KMS-11 (cell line): Measurements from ENCODE around the gene GPI.

Source experiments
- H2AFZ ChIP-seq: fragments of 200-600 bp; sonication (generic); 2 replicates; pipeline ENCODE4 v1.6.1; 2016; ENCODE audit warnings: antibody characterized with exemption, mixed run types, low read depth
- H3K27ac ChIP-seq: fragments of 200-600 bp; sonication (generic); 2 replicates; pipeline ENCODE4 v1.6.1; 2016; ENCODE audit warnings: mild to moderate bottlenecking, mixed run types
- H3K27me3 ChIP-seq: fragments of 200-600 bp; sonication (generic); 2 replicates; pipeline ENCODE4 v1.6.1; 2017; ENCODE audit warnings: mild to moderate bottlenecking, low read depth, mixed run types, moderate library complexity; ENCODE audit not compliant: insufficient read depth
- H3K36me3 ChIP-seq: fragments of 200-600 bp; sonication (generic); 2 replicates; pipeline ENCODE4 v1.6.1; 2017; ENCODE audit warnings: mild to moderate bottlenecking, mixed run types; ENCODE audit not compliant: insufficient read depth
- H3K4me1 ChIP-seq: fragments of 200-600 bp; sonication (generic); 2 replicates; pipeline ENCODE4 v1.6.1; 2016; ENCODE audit warnings: mild to moderate bottlenecking, low read depth, mixed run types; ENCODE audit not compliant: poor library complexity, severe bottlenecking
- H3K4me2 ChIP-seq: fragments of 200-600 bp; sonication (generic); 2 replicates; pipeline ENCODE4 v1.7.0; 2016; ENCODE audit warnings: mild to moderate bottlenecking, mixed run types
- H3K4me3 ChIP-seq: fragments of 200-600 bp; sonication (generic); IDR thresholded peaks from 2 replicates; pipeline ENCODE4 v1.6.1; 2017; ENCODE audit warnings: low read depth, low read length, mixed read lengths; ENCODE audit not compliant: insufficient read depth
- H3K79me2 ChIP-seq: fragments of 200-600 bp; sonication (generic); 2 replicates; pipeline ENCODE4 v1.6.1; 2016; ENCODE audit warnings: low read depth, mixed run types; ENCODE audit not compliant: insufficient read depth
- H3K9ac ChIP-seq: fragments of 200-600 bp; sonication (generic); 2 replicates; pipeline ENCODE4 v1.6.1; 2016; ENCODE audit warnings: mild to moderate bottlenecking, mixed run types
- H4K20me1 ChIP-seq: fragments of 200-600 bp; sonication (generic); 2 replicates; pipeline ENCODE4 v1.6.1; 2016; ENCODE audit warnings: mild to moderate bottlenecking, mixed run types; ENCODE audit not compliant: insufficient read depth
- TF ChIP-seq, protein P1 (sequence below): fragments of 200-600 bp; sonication (generic); conservative IDR thresholded peaks from 2 replicates; pipeline ENCODE4 v1.6.1; 2017; ENCODE audit warnings: low read depth, mild to moderate bottlenecking, antibody characterized with exemption, low read length, moderate library complexity, mixed read lengths

The GPI gene

DNA sequence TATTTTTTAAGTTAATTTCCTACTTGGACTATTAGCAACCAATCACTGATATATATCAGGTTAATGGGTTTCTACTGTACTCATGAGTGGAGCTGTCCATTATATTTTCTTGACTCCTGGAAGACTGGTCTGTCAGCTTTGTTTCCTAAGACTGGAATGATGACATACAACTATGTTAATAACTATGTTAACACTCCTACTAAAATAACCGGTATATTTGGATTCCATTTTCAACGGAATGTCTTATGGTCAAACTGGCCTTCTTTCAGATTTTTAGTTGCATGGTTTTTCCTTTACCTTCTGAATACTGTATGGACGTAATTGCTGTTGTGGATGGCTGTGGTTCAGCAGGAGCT is 45.8 kb upstream of the GPI start:
- Histone ChIP-seq H2AFZ (no peak overlapping the region), H3K36me3 (no peaks in the 10 kb centered on the region), H3K4me1 (no peaks in the 10 kb centered on the region), H3K9ac (no peak overlapping the region), H3K27me3 (no peaks in the 10 kb centered on the region), H3K4me2 (no peak overlapping the region), H4K20me1 (no peaks in the 10 kb centered on the region), H3K4me3 (no peak overlapping the region), H3K27ac (no peak overlapping the region), H3K79me2 (no peaks in the 10 kb centered on the region)
- TF ChIP-seq, protein P1, sequence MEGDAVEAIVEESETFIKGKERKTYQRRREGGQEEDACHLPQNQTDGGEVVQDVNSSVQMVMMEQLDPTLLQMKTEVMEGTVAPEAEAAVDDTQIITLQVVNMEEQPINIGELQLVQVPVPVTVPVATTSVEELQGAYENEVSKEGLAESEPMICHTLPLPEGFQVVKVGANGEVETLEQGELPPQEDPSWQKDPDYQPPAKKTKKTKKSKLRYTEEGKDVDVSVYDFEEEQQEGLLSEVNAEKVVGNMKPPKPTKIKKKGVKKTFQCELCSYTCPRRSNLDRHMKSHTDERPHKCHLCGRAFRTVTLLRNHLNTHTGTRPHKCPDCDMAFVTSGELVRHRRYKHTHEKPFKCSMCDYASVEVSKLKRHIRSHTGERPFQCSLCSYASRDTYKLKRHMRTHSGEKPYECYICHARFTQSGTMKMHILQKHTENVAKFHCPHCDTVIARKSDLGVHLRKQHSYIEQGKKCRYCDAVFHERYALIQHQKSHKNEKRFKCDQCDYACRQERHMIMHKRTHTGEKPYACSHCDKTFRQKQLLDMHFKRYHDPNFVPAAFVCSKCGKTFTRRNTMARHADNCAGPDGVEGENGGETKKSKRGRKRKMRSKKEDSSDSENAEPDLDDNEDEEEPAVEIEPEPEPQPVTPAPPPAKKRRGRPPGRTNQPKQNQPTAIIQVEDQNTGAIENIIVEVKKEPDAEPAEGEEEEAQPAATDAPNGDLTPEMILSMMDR = no peak

DNA sequence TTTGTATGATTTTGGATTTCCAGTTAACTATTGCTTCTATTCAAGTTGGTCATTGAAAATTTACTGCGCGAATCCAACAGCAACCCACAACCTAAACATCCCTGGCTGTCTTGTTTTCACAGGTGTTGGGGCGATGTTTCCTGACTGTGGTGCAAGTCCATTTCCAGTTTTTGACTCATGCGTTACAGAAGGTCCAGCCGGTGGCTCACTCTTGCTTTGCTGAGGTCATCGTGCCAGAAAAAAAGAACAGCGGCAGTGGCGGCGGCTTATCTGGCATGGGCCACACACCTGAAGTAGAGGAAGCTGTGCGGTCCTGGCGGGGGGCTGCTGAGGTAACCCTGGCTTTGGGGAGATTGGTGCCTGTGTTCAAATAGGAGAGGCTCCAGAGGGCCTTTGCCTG is 45.2 kb upstream of the GPI start:
- Histone ChIP-seq H3K4me2 (no peak overlapping the region), H3K4me1 (no peaks in the 10 kb centered on the region), H3K27ac (no peak overlapping the region), H3K79me2 (no peaks in the 10 kb centered on the region), H3K4me3 (no peak overlapping the region), H3K27me3 (no peaks in the 10 kb centered on the region), H3K9ac (no peak overlapping the region), H2AFZ (no peak overlapping the region), H3K36me3 (no peaks in the 10 kb centered on the region), H4K20me1 (no peaks in the 10 kb centered on the region)
- TF ChIP-seq, protein P1 = no peak

DNA sequence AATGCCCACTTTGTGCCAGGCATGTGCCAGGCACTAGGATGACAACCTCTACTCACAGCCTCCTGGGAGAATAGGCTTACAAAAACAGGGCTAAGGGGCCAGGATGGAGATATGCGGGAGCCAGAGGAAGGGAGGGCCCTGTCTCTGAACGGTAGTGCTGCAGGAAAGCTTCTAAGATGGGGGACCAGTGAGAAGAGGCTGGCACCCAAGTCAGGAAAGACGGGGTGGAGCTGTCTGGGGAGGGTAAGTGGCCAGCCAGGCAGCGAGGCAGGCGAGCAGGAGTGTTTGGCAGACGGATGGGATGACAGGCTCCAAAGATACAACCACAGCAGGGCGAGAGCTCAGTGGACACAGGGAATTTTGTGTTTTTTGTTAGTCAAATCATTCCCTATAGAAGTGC is 44.7 kb upstream of the GPI start:
- H3K27ac ChIP-seq = no peak overlapping the region
- TF ChIP-seq, protein P1 = no peak
- no peak overlapping the region for H2AFZ ChIP-seq
- no peak overlapping the region for H3K9ac ChIP-seq
- H3K36me3 ChIP-seq = no peaks in the 10 kb centered on the region
- H3K4me2 ChIP-seq = no peak overlapping the region
- H3K79me2 ChIP-seq = no peaks in the 10 kb centered on the region
- no peaks in the 10 kb centered on the region for H3K27me3 ChIP-seq
- no peak overlapping the region for H3K4me3 ChIP-seq
- H3K4me1 ChIP-seq = no peaks in the 10 kb centered on the region
- H4K20me1 ChIP-seq = no peaks in the 10 kb centered on the region

DNA sequence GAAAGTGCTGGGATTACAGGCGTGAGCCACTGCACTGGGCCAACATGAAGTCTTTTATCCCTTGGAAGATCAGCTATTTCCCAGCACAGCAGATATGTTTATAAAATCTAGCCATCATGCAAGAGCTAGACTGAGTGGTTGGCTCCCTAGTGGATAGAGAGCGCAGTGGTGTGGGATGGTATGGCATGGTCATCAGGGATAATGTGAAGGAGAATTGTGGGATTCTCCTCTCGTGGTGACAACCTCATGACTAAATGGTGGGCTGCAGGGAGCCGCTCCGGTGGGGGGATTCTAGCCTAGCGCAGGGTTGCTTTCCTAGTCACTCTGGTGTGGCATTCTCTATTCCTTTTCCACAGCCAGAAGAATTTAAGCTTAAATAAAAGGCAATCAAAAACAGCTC is 43.3 kb upstream of the GPI start:
- no peaks in the 10 kb centered on the region for H4K20me1 ChIP-seq
- H3K27ac ChIP-seq = no peak overlapping the region
- TF ChIP-seq, protein P1 = no peak
- H3K79me2 ChIP-seq = no peaks in the 10 kb centered on the region
- H3K4me3 ChIP-seq = no peak overlapping the region
- H3K9ac ChIP-seq = no peak overlapping the region
- H3K4me2 ChIP-seq = no peak overlapping the region
- H3K36me3 ChIP-seq = no peaks in the 10 kb centered on the region
- no peaks in the 10 kb centered on the region for H3K27me3 ChIP-seq
- H3K4me1 ChIP-seq = no peaks in the 10 kb centered on the region
- H2AFZ ChIP-seq = no peak overlapping the region
